Measurements from ENCODE around the gene DTX4. TPM values are rescaled to one million over a fixed set of nuclear protein-coding genes. Genes with fewer than 3 reads are reported as not detected.
A peak's percentile ranks its signal among the peaks of the same experiment; 100 is the strongest.

The DTX4 gene
- total RNA-seq, 1 donor from 2014 or later, result 24.2 TPM

DNA sequence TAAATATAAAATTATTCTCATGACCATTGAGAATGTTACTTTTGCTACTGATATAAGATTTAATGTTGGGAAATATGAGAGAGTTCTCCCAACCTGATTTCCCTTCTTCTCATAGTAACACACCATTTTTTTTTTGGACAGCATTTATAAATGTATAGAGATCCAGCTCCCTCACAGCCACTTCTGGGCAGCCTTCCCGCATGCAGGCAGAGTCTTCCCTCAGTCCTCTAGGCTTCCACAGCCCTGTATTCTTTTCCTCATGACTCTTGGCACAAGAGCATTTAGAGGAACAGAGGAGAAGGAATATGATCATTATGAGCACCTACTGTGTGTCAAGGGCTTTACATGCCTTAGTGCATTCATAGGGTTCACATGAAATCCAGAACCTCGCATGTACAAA is 9.0 kb downstream of the DTX4 start:
- H3K27ac Mint-ChIP-seq, result no peak overlapping the region

DNA sequence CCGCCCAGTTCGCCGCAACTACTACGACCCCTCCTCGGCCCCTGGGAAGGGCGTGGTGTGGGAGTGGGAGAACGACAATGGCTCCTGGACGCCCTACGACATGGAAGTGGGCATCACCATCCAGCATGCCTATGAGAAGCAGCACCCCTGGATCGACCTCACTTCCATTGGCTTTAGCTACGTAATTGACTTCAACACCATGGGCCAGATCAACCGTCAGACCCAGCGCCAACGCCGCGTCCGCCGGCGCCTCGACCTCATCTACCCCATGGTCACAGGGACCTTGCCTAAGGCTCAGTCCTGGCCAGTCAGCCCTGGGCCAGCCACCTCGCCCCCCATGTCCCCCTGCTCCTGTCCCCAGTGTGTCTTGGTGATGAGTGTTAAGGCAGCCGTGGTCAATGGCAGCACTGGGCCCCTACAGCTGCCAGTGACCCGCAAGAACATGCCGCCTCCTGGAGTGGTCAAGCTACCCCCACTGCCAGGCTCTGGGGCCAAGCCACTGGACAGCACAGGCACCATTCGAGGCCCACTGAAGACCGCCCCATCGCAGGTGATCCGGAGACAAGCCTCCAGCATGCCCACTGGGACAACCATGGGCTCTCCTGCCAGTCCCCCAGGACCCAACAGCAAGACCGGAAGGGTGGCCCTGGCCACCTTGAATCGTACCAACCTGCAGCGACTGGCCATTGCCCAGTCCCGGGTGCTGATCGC is 10.0 kb downstream of the DTX4 start:
- H3K36me3 Mint-ChIP-seq (ENCODE audit: low read depth), result peaks cover 72% of the 10 kb centered on the region
- peaks cover 19% of the 10 kb centered on the region for H3K4me1 Mint-ChIP-seq
- H3K4me3 Mint-ChIP-seq, result no peak overlapping the region
- CTCF ChIA-PET, result interaction anchor here (0.9 to 8.3 kb wide), 3 partner anchors 8 to 24 kb away, joined by 3 to 102 read pairs (median 3); partner anchors contain the start of gene DTX4
- TF ChIP-seq, protein P1, sequence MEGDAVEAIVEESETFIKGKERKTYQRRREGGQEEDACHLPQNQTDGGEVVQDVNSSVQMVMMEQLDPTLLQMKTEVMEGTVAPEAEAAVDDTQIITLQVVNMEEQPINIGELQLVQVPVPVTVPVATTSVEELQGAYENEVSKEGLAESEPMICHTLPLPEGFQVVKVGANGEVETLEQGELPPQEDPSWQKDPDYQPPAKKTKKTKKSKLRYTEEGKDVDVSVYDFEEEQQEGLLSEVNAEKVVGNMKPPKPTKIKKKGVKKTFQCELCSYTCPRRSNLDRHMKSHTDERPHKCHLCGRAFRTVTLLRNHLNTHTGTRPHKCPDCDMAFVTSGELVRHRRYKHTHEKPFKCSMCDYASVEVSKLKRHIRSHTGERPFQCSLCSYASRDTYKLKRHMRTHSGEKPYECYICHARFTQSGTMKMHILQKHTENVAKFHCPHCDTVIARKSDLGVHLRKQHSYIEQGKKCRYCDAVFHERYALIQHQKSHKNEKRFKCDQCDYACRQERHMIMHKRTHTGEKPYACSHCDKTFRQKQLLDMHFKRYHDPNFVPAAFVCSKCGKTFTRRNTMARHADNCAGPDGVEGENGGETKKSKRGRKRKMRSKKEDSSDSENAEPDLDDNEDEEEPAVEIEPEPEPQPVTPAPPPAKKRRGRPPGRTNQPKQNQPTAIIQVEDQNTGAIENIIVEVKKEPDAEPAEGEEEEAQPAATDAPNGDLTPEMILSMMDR (IDR thresholded peaks at IDR 0.05), result no peak
- peaks cover 7% of the 10 kb centered on the region for H3K9me3 Mint-ChIP-seq
- intact Hi-C loops (cut with micrococcal nuclease), result no loop called here
- no peaks in the 10 kb centered on the region for H3K27me3 Mint-ChIP-seq
- DNase-seq (no peak), ATAC-seq (ENCODE audit: low read depth) (no peak)
- H3K27ac Mint-ChIP-seq, result no peak overlapping the region
- POLR2A ChIA-PET, result interaction anchor here (0.6 to 1.7 kb wide), 2 partner anchors 10 to 84 kb away, joined by 4 to 10 read pairs; partner anchors contain the start of gene DTX4

More for the DNA sequence above, 9.0 kb downstream of the DTX4 start:
- TF ChIP-seq, protein P1 (IDR thresholded peaks at IDR 0.05), result no peak
- Mint-ChIP-seq H3K4me1 (peaks cover 16% of the 10 kb centered on the region), H3K4me3 (no peak overlapping the region), H3K27me3 (no peaks in the 10 kb centered on the region), H3K9me3 (peaks cover 7% of the 10 kb centered on the region), H3K36me3 (ENCODE audit: low read depth) (peaks cover 74% of the 10 kb centered on the region)
- POLR2A ChIA-PET, result interaction anchor here (0.9 to 1.1 kb wide), 3 partner anchors 16 to 36 kb away, joined by 3 to 4 read pairs (median 3); no protein-coding TSS in a partner anchor
- intact Hi-C loops (cut with micrococcal nuclease), result no loop called here
- CTCF ChIA-PET, result interaction anchor here (1.5 to 8.3 kb wide), 3 partner anchors 7 to 94 kb away, joined by 3 to 102 read pairs (median 3); partner anchors contain the start of gene DTX4
- no peak for ATAC-seq (ENCODE audit: low read depth)
- DNase-seq, result no peak

DNA sequence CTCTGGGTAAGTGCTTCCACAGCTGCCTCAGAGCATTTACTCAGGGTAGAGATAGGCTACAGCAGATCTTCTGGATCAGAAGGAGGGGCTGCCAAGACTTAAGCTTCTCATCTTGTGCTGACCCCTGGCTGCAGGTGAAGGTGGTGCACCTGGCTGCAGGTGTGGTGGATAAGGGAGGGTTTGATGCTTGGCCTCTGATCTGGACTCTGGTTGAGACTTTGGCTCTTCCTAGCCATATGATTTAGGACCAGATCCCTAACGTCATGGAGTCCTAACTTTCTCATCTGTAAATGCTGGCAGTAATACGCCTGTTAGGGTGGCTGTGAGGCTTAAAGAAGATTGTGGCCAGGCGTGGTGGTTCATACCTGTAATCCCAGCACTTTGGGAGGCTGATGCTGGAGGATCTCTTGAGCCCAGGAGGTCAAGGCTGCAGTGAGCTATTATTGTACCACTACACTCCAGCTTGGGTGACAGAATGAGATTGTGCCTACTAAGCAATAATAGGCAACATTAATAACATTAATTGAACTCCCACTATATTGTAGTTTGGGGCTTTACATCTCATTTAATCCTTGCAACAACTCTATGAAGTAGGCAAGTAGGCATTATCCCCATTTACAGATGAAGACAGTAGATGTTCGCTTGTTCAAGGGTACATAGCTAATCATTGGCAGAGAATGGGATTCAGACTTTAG is 10.7 kb downstream of the DTX4 start:
- DNase-seq, result no peak
- Mint-ChIP-seq H3K4me1 (peaks cover 22% of the 10 kb centered on the region), H3K4me3 (no peak overlapping the region), H3K36me3 (ENCODE audit: low read depth) (peaks cover 73% of the 10 kb centered on the region), H3K27ac (no peak overlapping the region), H3K27me3 (no peaks in the 10 kb centered on the region), H3K9me3 (peaks cover 7% of the 10 kb centered on the region)
- POLR2A ChIA-PET, result interaction anchor here (0.6 to 1.7 kb wide), 2 partner anchors 8 to 10 kb away, joined by 3 to 10 read pairs; partner anchors contain the start of gene DTX4
- CTCF ChIA-PET, result interaction anchor here (0.6 to 8.3 kb wide), 4 partner anchors 9 to 37 kb away, joined by 3 to 102 read pairs (median 3); partner anchors contain the start of gene DTX4
- intact Hi-C loops (cut with micrococcal nuclease), result no loop called here
- peak; percentile 64 for ATAC-seq (ENCODE audit: low read depth)
- TF ChIP-seq, protein P1 (IDR thresholded peaks at IDR 0.05), result no peak

DNA sequence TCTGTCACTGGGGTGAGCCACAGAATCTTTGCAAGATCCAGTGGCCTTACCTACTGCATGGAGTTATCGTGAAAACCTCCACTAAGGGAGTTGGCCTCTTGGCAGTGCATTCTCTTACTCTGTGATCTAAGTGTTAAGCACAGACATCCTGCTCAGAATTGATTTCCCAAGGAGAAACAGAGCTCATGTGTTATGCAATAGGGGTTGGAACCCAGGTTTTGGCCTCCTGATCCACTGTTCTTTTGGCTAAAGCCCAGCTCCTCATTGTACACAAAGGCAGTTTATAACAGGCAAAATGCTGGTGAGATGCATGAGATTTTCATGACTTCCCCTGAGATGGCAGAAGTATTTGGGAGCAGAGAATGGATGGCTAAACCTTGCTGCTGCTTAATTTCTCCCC is 11.8 kb downstream of the DTX4 start:
- intact Hi-C loops (cut with micrococcal nuclease), result no loop called here
- TF ChIP-seq, protein P1 (IDR thresholded peaks at IDR 0.05), result no peak
- no peaks in the 10 kb centered on the region for H3K27me3 Mint-ChIP-seq
- peaks cover 75% of the 10 kb centered on the region for H3K36me3 Mint-ChIP-seq (ENCODE audit: low read depth)
- H3K27ac Mint-ChIP-seq, result no peak overlapping the region
- peaks cover 24% of the 10 kb centered on the region for H3K4me1 Mint-ChIP-seq
- ATAC-seq (ENCODE audit: low read depth), result no peak
- no peak for DNase-seq
- CTCF ChIA-PET, result interaction anchor here (8.3 kb wide), 1 partner anchor 10 kb away, joined by 102 read pairs; the partner anchor contains the start of gene DTX4
- no peak overlapping the region for H3K4me3 Mint-ChIP-seq
- peaks cover 7% of the 10 kb centered on the region for H3K9me3 Mint-ChIP-seq
- POLR2A ChIA-PET, result no interaction called here
